NB4 (cell line): ENCODE data around the gene LARP4B.

ENCODE experiments used
- CTCF ChIP-seq: IDR thresholded peaks from one replicate; pipeline ENCODE4 v1.5.1; 2012; ENCODE audit warnings: low read depth, low read length
- MAX ChIP-seq: IDR thresholded peaks from 2 replicates; pipeline ENCODE4 v1.6.1; 2011; ENCODE audit warnings: low read depth, low read length
- POLR2A ChIP-seq: IDR thresholded peaks from 2 replicates; pipeline ENCODE4 v1.6.1; 2011; ENCODE audit warnings: mild to moderate bottlenecking; ENCODE audit not compliant: insufficient read length; ENCODE audit errors: extremely low read depth

- no peak for TF ChIP-seq CTCF
- TF ChIP-seq POLR2A, result no peak
- no peak for TF ChIP-seq MAX
These were observed 127.2 kb downstream of the LARP4B start for GRCh38 chr10:804191-804781.
